HL-60 (cell line): Measurements from ENCODE around the gene NLRP3.
A peak's percentile ranks its signal among the peaks of the same experiment; 100 is the strongest.
"Not testable (repeated sequence)": the region's sequence is repeated elsewhere in the genome, so short reads cannot be mapped to it uniquely, and the experiment has no call there.

Source experiments
- DNase-seq, 2 experiments: peaks; one replicate each; pipeline ENCODE4 v3.0.0-alpha.2; 2010 to 2020; ENCODE audit warnings: low read depth in 1 of 2, low spot score in 1 of 2
- H3K27ac ChIP-seq: fragments of 250-450 bp; sonication (Bioruptor Pico); replicated peaks from 2 replicates; pipeline ENCODE4 v1.5.1; 2020; ENCODE audit warnings: mild to moderate bottlenecking, moderate library complexity
- H3K27me3 ChIP-seq: fragments of 250-450 bp; sonication (Bioruptor Pico); 2 replicates; pipeline ENCODE4 v1.5.1; 2021; ENCODE audit warnings: mild to moderate bottlenecking, moderate library complexity; ENCODE audit not compliant: insufficient read depth, poor library complexity, severe bottlenecking
- H3K4me3 ChIP-seq: replicated peaks from 2 replicates; pipeline ENCODE4 v1.5.1; 2011; ENCODE audit warnings: mild to moderate bottlenecking, control low read depth, low read length; ENCODE audit not compliant: insufficient read depth
- GABPA ChIP-seq: IDR thresholded peaks from 2 replicates; pipeline ENCODE4 v1.6.1; 2012; ENCODE audit warnings: low read depth
- POLR2AphosphoS5 ChIP-seq: IDR thresholded peaks from 2 replicates; pipeline ENCODE4 v1.6.1; 2012; ENCODE audit warnings: low read depth
- SPI1 ChIP-seq: IDR thresholded peaks from 2 replicates; pipeline ENCODE4 v1.6.1; 2012; ENCODE audit warnings: low read depth, mild to moderate bottlenecking, borderline replicate concordance
- TF ChIP-seq, protein P1 (sequence below): IDR thresholded peaks from one replicate; pipeline ENCODE4 v1.5.1; 2011; ENCODE audit warnings: low read length, control low read depth, inconsistent platforms; ENCODE audit not compliant: insufficient read depth
- TF ChIP-seq, protein P2 (sequence below): IDR thresholded peaks from 2 replicates; pipeline ENCODE4 v1.6.1; 2012; ENCODE audit warnings: low read depth; ENCODE audit not compliant: insufficient replicate concordance

Gene NLRP3

GRCh38 chr1:247390116-247390791, 25.7 kb upstream of the NLRP3 start:
- Histone ChIP-seq H3K27ac (peak overlapping the region; percentile 34), H3K4me3 (peak overlapping the region; percentile 5; the same call in 1 of the 2 replicates), H3K27me3 (no peaks in the 10 kb centered on the region)
- peak; percentile 92 to 97 for DNase-seq
- TF ChIP-seq SPI1 (peak; percentile 67), GABPA (0 out of 2 replicates have a peak, but pooled peaks have one; percentile 26), POLR2AphosphoS5 (peak; percentile 74)
- TF ChIP-seq, protein P1, sequence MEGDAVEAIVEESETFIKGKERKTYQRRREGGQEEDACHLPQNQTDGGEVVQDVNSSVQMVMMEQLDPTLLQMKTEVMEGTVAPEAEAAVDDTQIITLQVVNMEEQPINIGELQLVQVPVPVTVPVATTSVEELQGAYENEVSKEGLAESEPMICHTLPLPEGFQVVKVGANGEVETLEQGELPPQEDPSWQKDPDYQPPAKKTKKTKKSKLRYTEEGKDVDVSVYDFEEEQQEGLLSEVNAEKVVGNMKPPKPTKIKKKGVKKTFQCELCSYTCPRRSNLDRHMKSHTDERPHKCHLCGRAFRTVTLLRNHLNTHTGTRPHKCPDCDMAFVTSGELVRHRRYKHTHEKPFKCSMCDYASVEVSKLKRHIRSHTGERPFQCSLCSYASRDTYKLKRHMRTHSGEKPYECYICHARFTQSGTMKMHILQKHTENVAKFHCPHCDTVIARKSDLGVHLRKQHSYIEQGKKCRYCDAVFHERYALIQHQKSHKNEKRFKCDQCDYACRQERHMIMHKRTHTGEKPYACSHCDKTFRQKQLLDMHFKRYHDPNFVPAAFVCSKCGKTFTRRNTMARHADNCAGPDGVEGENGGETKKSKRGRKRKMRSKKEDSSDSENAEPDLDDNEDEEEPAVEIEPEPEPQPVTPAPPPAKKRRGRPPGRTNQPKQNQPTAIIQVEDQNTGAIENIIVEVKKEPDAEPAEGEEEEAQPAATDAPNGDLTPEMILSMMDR = peak; percentile 66
- TF ChIP-seq, protein P2, sequence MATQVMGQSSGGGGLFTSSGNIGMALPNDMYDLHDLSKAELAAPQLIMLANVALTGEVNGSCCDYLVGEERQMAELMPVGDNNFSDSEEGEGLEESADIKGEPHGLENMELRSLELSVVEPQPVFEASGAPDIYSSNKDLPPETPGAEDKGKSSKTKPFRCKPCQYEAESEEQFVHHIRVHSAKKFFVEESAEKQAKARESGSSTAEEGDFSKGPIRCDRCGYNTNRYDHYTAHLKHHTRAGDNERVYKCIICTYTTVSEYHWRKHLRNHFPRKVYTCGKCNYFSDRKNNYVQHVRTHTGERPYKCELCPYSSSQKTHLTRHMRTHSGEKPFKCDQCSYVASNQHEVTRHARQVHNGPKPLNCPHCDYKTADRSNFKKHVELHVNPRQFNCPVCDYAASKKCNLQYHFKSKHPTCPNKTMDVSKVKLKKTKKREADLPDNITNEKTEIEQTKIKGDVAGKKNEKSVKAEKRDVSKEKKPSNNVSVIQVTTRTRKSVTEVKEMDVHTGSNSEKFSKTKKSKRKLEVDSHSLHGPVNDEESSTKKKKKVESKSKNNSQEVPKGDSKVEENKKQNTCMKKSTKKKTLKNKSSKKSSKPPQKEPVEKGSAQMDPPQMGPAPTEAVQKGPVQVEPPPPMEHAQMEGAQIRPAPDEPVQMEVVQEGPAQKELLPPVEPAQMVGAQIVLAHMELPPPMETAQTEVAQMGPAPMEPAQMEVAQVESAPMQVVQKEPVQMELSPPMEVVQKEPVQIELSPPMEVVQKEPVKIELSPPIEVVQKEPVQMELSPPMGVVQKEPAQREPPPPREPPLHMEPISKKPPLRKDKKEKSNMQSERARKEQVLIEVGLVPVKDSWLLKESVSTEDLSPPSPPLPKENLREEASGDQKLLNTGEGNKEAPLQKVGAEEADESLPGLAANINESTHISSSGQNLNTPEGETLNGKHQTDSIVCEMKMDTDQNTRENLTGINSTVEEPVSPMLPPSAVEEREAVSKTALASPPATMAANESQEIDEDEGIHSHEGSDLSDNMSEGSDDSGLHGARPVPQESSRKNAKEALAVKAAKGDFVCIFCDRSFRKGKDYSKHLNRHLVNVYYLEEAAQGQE = no peak

DNA sequence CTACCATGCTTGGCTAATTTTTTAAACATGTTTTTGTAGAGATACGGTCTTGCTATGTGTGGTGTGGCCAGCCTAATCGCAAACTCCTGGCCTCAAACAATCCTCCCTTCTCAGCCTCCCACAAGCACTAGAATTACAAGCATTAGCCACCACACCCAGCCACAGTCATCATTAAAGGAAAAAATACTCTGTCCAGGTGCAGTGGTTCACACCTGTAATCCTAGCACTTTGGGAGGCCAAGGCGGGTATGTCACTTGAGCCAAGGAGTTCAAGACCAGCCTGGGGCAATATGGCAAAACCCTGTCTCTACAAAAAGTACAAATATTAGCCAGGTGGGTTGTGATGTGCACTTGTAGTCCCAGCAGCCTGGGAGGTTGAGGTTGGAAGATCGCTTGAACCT, 25.0 kb upstream of the NLRP3 start:
- H3K4me3 ChIP-seq = no peak overlapping the region
- peak overlapping the region; percentile 34; the same call in 1 of the 2 replicates for H3K27ac ChIP-seq
- no peak for DNase-seq
- TF ChIP-seq GABPA = no peak
- TF ChIP-seq, protein P1 = no peak
- no peak for TF ChIP-seq SPI1
- no peak for TF ChIP-seq POLR2AphosphoS5
- TF ChIP-seq, protein P2 = no peak
- H3K27me3 ChIP-seq = no peaks in the 10 kb centered on the region

DNA sequence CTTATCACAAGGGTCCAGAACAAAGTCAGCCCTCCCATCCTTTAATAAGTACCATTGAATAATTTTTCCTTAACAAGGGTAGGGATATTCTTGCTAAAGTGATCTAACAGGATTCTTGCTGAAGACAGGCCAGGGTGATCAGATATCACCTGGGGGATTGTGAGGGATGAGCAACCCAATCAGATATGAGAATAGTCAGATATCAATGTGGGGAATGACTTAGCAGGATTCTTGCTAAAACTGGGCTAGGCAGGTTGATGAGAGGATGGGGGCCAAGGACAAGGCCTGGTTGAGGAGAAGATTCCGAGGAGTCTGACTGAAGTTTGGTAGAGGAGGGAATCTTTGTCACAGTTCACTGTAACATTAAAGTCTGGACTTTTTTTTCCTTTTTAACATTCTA, 23.9 kb upstream of the NLRP3 start:
- no peak overlapping the region for H3K27ac ChIP-seq
- TF ChIP-seq POLR2AphosphoS5 (no peak), SPI1 (no peak), GABPA (no peak)
- TF ChIP-seq, protein P1 = no peak
- TF ChIP-seq, protein P2 = no peak

GRCh38 chr1:247395075-247395474, 20.9 kb upstream of the NLRP3 start:
- not testable (repeated sequence) for DNase-seq, H3K27ac ChIP-seq, H3K27me3 ChIP-seq, H3K4me3 ChIP-seq

More for the DNA sequence above, 23.9 kb upstream of the NLRP3 start:
- Histone ChIP-seq H3K27me3 (no peaks in the 10 kb centered on the region), H3K4me3 (no peak overlapping the region)
- DNase-seq = no peak
